GM19035 (cell line): ENCODE data around the gene WNT3A.

Source experiments
- ATAC-seq: cut with Tn5 transposase; IDR thresholded peaks from one replicate; pipeline ENCODE4 v1.9.1; 2021; ENCODE audit not compliant: unreplicated experiment

The WNT3A gene

GRCh38 chr1:228082918-228083870 lies 76.4 kb downstream of the WNT3A start:
- ATAC-seq, result peak; percentile 26

- ATAC-seq, result no peak
Observed at GRCh38 chr1:228083871-228084278, 77.1 kb downstream of the WNT3A start.

DNA sequence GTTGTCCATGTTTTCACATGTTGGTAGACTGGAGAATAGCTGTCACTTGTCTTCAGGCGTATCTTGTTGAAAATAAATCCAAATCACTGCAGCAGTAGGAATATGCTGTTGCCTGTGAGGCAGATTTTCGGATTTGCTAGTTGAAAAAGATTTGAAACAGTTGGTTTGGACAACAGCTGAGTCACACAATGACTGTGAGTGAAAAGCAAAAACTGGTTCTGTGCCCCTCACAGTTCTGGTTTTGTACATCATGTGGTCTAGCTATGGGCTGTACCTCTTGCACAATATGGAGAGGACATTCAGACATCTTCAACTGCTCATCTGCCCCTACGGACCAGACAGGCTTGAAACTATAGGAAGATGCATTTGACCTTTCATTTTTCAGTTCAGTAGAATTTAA lies 77.5 kb downstream of the WNT3A start:
- ATAC-seq, result no peak

GRCh38 chr1:228084797-228085196 lies 78.0 kb downstream of the WNT3A start:
- ATAC-seq, result no peak

- ATAC-seq, result no peak
Observed at GRCh38 chr1:228085287-228085951, 78.6 kb downstream of the WNT3A start.

GRCh38 chr1:228087771-228088251 lies 81.0 kb downstream of the WNT3A start:
- ATAC-seq, result no peak

DNA sequence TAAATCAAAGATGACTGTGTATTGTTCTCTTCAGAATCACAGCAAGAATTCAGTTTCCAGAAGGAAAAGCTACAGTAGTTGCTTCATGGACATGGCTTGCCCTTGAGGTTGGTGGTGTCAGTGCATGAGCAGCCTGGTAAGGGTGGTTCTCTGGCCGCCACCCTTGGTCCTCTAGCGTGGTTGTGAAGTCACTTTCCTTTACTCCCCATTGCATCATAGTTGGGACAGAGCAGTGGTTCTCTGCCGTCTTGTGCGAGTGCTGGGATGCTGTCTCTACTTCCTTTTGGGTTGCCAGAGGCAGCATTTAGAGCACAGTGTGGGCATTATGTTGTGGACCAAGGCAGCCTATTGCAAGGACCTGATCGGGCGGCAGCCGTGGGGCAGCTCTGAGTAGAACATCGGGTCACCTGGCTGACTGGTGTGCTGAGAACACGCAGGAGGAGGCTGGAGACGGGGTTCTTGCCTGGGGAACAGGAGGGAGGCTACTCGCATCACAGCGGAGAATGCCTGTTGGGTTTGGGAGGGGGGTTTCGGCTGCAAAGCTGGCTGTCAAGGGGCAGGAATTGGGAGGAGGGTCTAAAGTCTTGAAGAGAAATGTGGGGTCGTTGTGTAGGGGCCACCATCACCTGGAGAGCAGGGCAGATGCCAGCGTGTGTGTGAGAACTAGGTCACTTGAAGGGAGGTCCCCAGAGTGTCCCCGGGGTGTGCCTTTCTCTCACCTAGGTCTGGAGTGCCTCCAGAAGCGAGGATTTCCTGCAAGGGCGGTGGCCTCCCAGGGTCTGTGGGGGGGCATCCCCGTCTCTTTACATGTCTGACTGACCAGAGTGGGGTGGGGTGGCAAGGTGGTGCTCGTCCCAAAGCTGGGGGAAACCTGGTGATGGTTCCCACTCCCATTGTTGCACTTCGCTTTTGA lies 82.0 kb downstream of the WNT3A start:
- no peak for ATAC-seq

DNA sequence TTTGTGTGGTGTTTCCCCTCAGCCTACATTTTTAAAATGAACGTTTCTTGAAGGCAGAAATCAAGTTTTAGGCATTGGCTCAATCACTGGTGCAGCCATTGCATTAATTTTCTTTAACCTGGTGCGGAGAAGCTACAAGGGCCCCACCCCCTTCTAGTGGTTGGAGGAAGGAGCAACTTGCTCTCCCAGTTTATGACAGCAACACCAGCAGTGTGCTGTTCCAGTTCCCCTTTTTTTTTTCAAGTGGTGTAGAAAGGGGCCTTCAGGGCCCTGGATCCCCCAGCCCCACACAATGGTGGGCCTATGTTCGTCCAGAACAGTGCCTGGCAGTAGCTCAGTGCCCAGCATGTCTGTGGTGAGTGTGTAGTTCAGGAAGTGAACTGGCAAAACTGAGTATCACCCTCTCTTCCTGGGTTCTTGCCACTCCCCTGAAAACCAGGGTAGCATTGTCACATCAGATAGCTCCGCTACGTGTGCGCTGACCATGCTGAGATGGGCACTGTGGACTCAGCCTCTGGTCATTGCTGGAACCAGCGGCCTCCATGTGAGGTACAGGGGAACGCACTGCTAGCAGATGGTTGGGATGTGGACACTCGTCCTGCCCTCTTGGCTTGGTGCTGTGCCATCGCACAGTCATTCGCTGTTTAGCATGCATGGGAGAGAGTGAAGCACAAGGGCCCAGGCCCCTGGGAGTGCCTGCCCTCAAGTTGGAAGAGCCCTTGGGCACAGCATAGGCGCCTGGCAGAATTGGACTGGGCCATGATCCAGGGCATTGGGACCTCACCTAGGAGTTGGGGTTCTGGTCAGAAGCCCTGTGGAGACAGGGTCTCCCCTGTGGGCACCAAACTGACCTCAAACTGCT lies 83.0 kb downstream of the WNT3A start:
- no peak for ATAC-seq

- no peak for ATAC-seq
Observed at GRCh38 chr1:228090613-228091081, 83.8 kb downstream of the WNT3A start.

DNA sequence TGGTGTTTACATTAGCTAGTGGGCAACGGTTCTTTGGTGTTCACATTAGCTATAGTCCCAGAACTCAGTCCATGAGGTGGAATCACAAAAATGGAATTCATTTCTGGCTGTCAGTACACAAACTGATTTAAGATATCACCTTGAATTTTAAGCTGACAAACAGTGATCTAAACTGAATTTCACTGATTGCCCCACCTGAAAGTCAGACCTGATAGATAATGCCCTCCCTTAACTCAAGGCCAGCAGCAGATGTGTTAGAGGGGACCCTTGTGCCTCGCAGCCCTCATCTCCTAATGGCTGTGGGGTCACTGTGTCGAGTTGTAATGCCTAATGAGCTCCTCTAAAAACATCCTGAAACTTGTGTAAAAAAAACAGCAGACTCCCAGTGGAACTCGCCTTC lies 84.3 kb downstream of the WNT3A start:
- ATAC-seq, result no peak

- ATAC-seq, result no peak
Observed at GRCh38 chr1:228092342-228093049, 85.7 kb downstream of the WNT3A start.

- no peak for ATAC-seq
Observed at GRCh38 chr1:228093050-228093906, 86.5 kb downstream of the WNT3A start.

- ATAC-seq, result no peak
Observed at GRCh38 chr1:228094432-228095016, 87.7 kb downstream of the WNT3A start.

DNA sequence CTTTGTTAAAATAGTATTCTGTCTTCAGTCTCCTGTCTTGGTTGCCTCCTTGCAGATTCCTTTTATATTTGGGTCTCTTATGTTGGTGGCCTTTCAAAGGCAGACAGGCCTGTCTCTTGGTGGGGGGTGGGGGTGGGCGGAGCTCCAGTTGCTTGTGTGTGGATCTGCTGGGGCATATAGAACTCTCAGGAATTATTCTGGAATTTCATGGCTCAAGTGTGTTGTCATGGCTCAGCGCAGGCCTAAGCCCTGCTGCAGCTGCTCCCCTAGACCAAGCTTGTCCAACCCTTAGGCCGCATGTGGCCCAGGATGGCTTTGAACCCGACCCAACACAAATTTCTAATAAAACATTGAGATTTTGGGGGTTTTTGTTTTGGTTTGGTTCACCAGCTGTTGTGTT lies 88.4 kb downstream of the WNT3A start:
- ATAC-seq, result no peak

GRCh38 chr1:228095938-228096337 lies 89.1 kb downstream of the WNT3A start:
- no peak for ATAC-seq

- no peak for ATAC-seq
Observed at GRCh38 chr1:228096416-228097332, 89.9 kb downstream of the WNT3A start.
